Gastroesophageal sphincter (tissue), 3 donors: ENCODE results near the gene ARHGEF4.

Experiments used
- CTCF ChIP-seq, 4 experiments: fragments of 200-600 bp in 2 of 4; fragments of 450-650 bp in 2 of 4; sonication (generic) in 1 of 4; IDR thresholded peaks; one replicate each; pipeline ENCODE4 v1.5.1; 2017 to 2019; ENCODE audit warnings: antibody characterized with exemption in 4 of 4, mild to moderate bottlenecking in 2 of 4, moderate library complexity in 2 of 4
- EP300 ChIP-seq: sonication (generic); formaldehyde crosslinking; IDR thresholded peaks from one replicate; pipeline ENCODE4 v1.6.1; 2017; ENCODE audit warnings: antibody characterized with exemption, mild to moderate bottlenecking
- POLR2A ChIP-seq, 2 donors: fragments of 450-650 bp; IDR thresholded peaks; one replicate each; pipeline ENCODE4 v1.6.1; 2017; ENCODE audit warnings: antibody characterized with exemption in 2 of 2, mild to moderate bottlenecking in 2 of 2, moderate library complexity in 1 of 2

GRCh38 chr2:130829015-130829414 lies 7.7 kb upstream of the ARHGEF4 start:
- TF ChIP-seq CTCF (IDR thresholded peaks at IDR 0.05) (no peak), POLR2A (IDR thresholded peaks at IDR 0.05) (no peak), EP300 (no peak)
